NT2/D1 (cell line): ENCODE data around the gene ZNF197.

ENCODE experiments used
- DNase-seq: peaks from one replicate; pipeline ENCODE4 v3.0.0-alpha.2; 2011; ENCODE audit warnings: low read depth, low spot score
- H3K27me3 ChIP-seq: 2 replicates; pipeline ENCODE4 v1.6.0; 2011; ENCODE audit warnings: mild to moderate bottlenecking; ENCODE audit not compliant: insufficient read length, insufficient read depth
- H3K36me3 ChIP-seq: 2 replicates; pipeline ENCODE4 v1.6.1; 2011; ENCODE audit warnings: mild to moderate bottlenecking, low read length, mixed read lengths; ENCODE audit not compliant: insufficient read depth, insufficient read length
- H3K4me1 ChIP-seq: 2 replicates; pipeline ENCODE4 v1.5.1; 2011; ENCODE audit not compliant: insufficient read depth, insufficient read length
- H3K4me3 ChIP-seq: 2 replicates; pipeline ENCODE4 v1.5.1; 2011; ENCODE audit warnings: low read depth; ENCODE audit not compliant: insufficient read length
- H3K9ac ChIP-seq: 2 replicates; pipeline ENCODE4 v1.6.0; 2011; ENCODE audit warnings: low read depth; ENCODE audit not compliant: insufficient read length
- H3K9me3 ChIP-seq: 2 replicates; pipeline ENCODE4 v1.5.1; 2011; ENCODE audit warnings: mild to moderate bottlenecking, low read length; ENCODE audit not compliant: insufficient read depth
- SUZ12 ChIP-seq: IDR thresholded peaks from 2 replicates; pipeline ENCODE4 v1.6.1; 2011; ENCODE audit not compliant: insufficient read length, insufficient read depth; ENCODE audit errors: extremely low read depth
- YY1 ChIP-seq: IDR thresholded peaks from 2 replicates; pipeline ENCODE4 v1.6.1; 2011; ENCODE audit not compliant: insufficient read length, insufficient read depth
- ZNF274 ChIP-seq: IDR thresholded peaks from 2 replicates; pipeline ENCODE4 v1.6.1; 2011; ENCODE audit warnings: mild to moderate bottlenecking, low read depth, low read length

Gene ZNF197

GRCh38 chr3:44584646-44585501 is 40.0 kb upstream of the ZNF197 start, which contains the start of gene ZNF660:
TSS of gene ZNF660 (plus strand) at chr3:44584964. CDS start at chr3:44594194, 9,230 bp downstream.
- Histone ChIP-seq H3K9ac (peak within 1 kb of the TSS; percentile 100), H3K9me3 (no peaks in the 10 kb centered on the region), H3K27me3 (no peaks in the 10 kb centered on the region), H3K4me3 (peak within 1 kb of the TSS; percentile 98), H3K4me1 (no peaks in the 10 kb centered on the region), H3K36me3 (peaks cover 39% of the 10 kb centered on the region)
- TF ChIP-seq ZNF274 (no peak), SUZ12 (no peak), YY1 (no peak)
- DNase-seq = peak; percentile 88

DNA sequence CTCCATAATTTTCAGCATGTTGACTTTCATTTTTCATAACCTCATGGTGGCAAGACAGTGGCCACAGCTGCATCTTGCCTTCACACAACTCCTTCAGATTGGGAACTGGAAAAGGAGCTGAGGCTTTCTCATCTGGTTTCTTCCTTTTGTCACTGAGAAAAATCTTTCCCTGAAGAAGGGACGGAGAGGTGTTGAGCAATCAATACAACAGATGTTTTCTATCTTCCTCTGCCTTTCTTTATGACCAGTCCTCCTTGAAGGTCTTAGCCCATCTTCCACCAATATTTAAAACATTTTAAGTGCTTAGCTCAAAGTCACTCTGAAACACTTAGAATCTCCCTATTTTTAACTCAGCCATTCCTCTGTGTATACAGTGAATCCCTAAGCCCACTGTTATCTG is 28.2 kb upstream of the ZNF197 start:
- DNase-seq = no peak
- H3K9me3 ChIP-seq = peaks cover 46% of the 10 kb centered on the region
- H3K27me3 ChIP-seq = no peaks in the 10 kb centered on the region
- H3K4me1 ChIP-seq = no peaks in the 10 kb centered on the region
- H3K4me3 ChIP-seq = no peak overlapping the region
- TF ChIP-seq SUZ12 = no peak
- TF ChIP-seq ZNF274 = no peak
- TF ChIP-seq YY1 = no peak
- no peak overlapping the region for H3K9ac ChIP-seq
- peaks cover 57% of the 10 kb centered on the region for H3K36me3 ChIP-seq

DNA sequence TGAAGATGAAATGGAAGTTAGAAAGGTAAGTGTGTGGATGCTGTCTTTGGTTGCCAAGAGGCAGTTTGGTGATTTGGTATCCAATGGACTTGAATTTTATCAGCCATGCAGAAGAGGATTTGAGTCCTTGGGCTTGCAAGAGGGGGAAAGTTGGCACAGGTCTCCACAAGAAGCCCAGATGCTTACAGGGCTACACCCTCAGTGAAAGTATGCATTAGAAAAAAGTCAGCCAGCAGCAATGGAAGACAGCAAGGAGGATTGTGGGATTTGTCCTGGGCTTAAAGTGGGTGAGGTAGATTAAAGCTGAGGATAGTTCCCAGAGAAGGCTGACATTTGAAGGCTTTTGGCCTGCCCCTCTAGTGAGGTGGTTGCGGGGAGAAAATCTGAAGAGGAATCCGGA is 23.1 kb upstream of the ZNF197 start:
- H3K9me3 ChIP-seq = no peaks in the 10 kb centered on the region

GRCh38 chr3:44612678-44613077 is 12.2 kb upstream of the ZNF197 start:
- DNase-seq = no peak
- no peaks in the 10 kb centered on the region for H3K36me3 ChIP-seq
- H3K9me3 ChIP-seq = no peaks in the 10 kb centered on the region
- no peak for TF ChIP-seq ZNF274
- no peak for TF ChIP-seq YY1
- TF ChIP-seq SUZ12 = no peak
- no peak overlapping the region for H3K4me3 ChIP-seq
- H3K4me1 ChIP-seq = no peaks in the 10 kb centered on the region
- no peak overlapping the region for H3K9ac ChIP-seq
- H3K27me3 ChIP-seq = no peaks in the 10 kb centered on the region

More for the DNA sequence above, 23.1 kb upstream of the ZNF197 start:
- Histone ChIP-seq H3K27me3 (no peaks in the 10 kb centered on the region), H3K9ac (no peak overlapping the region), H3K4me3 (no peak overlapping the region), H3K4me1 (no peaks in the 10 kb centered on the region), H3K36me3 (peaks cover 15% of the 10 kb centered on the region)
- DNase-seq = no peak
- TF ChIP-seq SUZ12 (no peak), ZNF274 (no peak), YY1 (no peak)

DNA sequence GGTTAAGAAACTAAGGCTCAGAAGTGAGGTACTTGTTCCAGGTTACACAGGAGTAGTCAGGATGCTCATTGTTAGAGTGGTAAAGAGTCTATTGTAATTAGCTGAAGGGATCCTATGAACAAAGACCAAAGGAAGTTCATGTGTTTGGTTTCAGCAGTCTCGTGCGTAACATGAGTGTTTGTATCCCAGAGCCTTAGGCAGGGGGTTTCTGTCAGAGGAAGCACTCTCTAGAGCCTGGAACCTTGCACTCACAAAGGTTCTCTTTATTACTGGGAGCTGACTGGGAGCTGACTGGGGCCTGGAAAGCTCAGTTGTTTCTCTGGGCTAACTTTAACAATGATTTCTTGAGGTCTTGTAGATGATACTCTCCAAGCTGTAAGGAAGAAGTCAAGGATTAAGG is 3.9 kb downstream of the ZNF197 start:
- Histone ChIP-seq H3K36me3 (peaks cover 49% of the 10 kb centered on the region), H3K9ac (no peak overlapping the region), H3K4me1 (no peaks in the 10 kb centered on the region), H3K4me3 (no peak overlapping the region), H3K27me3 (no peaks in the 10 kb centered on the region), H3K9me3 (no peaks in the 10 kb centered on the region)
- TF ChIP-seq ZNF274 (no peak), SUZ12 (no peak)
- no peak for DNase-seq

DNA sequence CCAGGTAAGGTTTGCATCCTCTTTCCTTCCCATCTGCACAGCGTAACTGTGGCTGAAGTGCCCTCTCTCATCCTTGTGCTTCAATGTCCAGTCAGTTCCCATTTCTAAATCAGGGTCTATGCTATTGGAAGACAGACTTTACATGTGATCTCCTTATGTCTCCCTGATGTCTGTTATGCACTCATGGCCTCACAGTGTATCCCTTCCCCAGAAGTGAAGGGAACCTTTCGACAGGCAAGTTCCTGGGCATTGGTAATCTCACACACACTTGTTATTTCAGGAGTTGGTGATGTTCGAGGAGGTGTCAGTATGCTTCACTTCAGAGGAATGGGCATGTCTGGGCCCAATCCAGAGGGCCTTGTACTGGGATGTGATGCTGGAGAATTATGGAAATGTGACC is 7.4 kb downstream of the ZNF197 start:
- no peaks in the 10 kb centered on the region for H3K27me3 ChIP-seq
- H3K9me3 ChIP-seq = no peaks in the 10 kb centered on the region
- no peak overlapping the region for H3K9ac ChIP-seq
- no peak for DNase-seq
- H3K36me3 ChIP-seq = peaks cover 67% of the 10 kb centered on the region
- TF ChIP-seq YY1 = no peak
- no peaks in the 10 kb centered on the region for H3K4me1 ChIP-seq
- no peak overlapping the region for H3K4me3 ChIP-seq

GRCh38 chr3:44642337-44642736 is 17.5 kb downstream of the ZNF197 start:
- Histone ChIP-seq H3K4me1 (no peaks in the 10 kb centered on the region), H3K4me3 (no peak overlapping the region), H3K9me3 (peaks cover 34% of the 10 kb centered on the region), H3K9ac (no peak overlapping the region), H3K36me3 (peaks cover 55% of the 10 kb centered on the region), H3K27me3 (no peaks in the 10 kb centered on the region)
- DNase-seq = no peak
- TF ChIP-seq YY1 (no peak), ZNF274 (no peak), SUZ12 (no peak)
